A549 (cell line): Measurements from ENCODE around the gene IFT80. TPM values are rescaled to one million over a fixed set of nuclear protein-coding genes. Genes with fewer than 3 reads are reported as not detected.

ENCODE experiments used
- ATAC-seq, 2 experiments: fragments of 200-7000 bp in 1 of 2; fragments of >200 bp in 1 of 2; cut with Nextera tagmentation in 1 of 2; cut with Tn5 transposase in 1 of 2; 3 replicates each; pipeline versions ENCODE4 v1.8.0 to v1.9.1; 2018 to 2020; ENCODE audit warnings: mild to moderate bottlenecking in 1 of 2, moderate library complexity in 1 of 2
- CTCF ChIA-PET: fragments of 300-600 bp; sonication (Branson Sonifier 250); formaldehyde crosslinking; extraction: SDS; loops from one replicate; lab custom pipeline; 2021; ENCODE audit warnings: antibody characterized with exemption, inconsistent platforms; lab: Yijun Ruan, JAX
- POLR2A ChIA-PET: fragments of 350-600 bp; formaldehyde crosslinking; extraction: SDS; loops from one replicate; lab custom pipeline; 2021; ENCODE audit warnings: antibody characterized with exemption, inconsistent platforms; lab: Yijun Ruan, JAX
- DNase-seq, 2 experiments: peaks; one replicate each; pipeline versions ENCODE4 v3.0.0 to v3.0.0-alpha.2; 2011 to 2016; ENCODE audit warnings: low read depth in 1 of 2, low spot score in 1 of 2
- FAIRE-seq: peaks from 2 replicates; lab custom pipeline; 2011; peaks lifted over from hg19 to GRCh38; lab: Jason Lieb, UNC
- H3K27ac ChIP-seq, 2 experiments: fragments of >200 bp; sonication (Bioruptor Twin); formaldehyde crosslinking; 3 replicates each; pipeline ENCODE4 v1.5.1; 2016 to 2017
- H3K4me1 ChIP-seq: fragments of >200 bp; sonication (Bioruptor Twin); formaldehyde crosslinking; 3 replicates; pipeline ENCODE4 v1.6.1; 2016
- H3K4me2 ChIP-seq: fragments of >200 bp; sonication (Bioruptor Twin); formaldehyde crosslinking; 3 replicates; pipeline ENCODE4 v1.6.1; 2016
- H3K4me3 ChIP-seq: fragments of >200 bp; sonication (Bioruptor Twin); formaldehyde crosslinking; 3 replicates; pipeline ENCODE4 v1.5.1; 2016
- H3K9me3 ChIP-seq: fragments of >200 bp; sonication (Bioruptor Twin); formaldehyde crosslinking; 3 replicates; pipeline ENCODE4 v1.6.1; 2016
- BCL3 ChIP-seq: fragments of >200 bp; sonication (Bioruptor Twin); formaldehyde crosslinking; IDR thresholded peaks from 3 replicates; pipeline ENCODE4 v1.6.1; 2016
- CHD2 ChIP-seq: fragments of 150-350 bp; IDR thresholded peaks from 2 replicates; pipeline ENCODE4 v1.6.1; 2014; ENCODE audit warnings: low read length; ENCODE audit not compliant: partially characterized antibody
- EHMT2 ChIP-seq: fragments of 200-600 bp; sonication (generic); IDR thresholded peaks from 2 replicates; pipeline ENCODE4 v1.6.1; 2016; ENCODE audit warnings: antibody characterized with exemption, low read depth, mild to moderate bottlenecking, moderate library complexity
- ELK1 ChIP-seq: fragments of 150-350 bp; IDR thresholded peaks from 2 replicates; pipeline ENCODE4 v1.6.1; 2014; ENCODE audit warnings: low read depth, mild to moderate bottlenecking, low read length
- ESRRA ChIP-seq: fragments of 150-350 bp; IDR thresholded peaks from 2 replicates; pipeline ENCODE4 v1.6.1; 2014; ENCODE audit warnings: mild to moderate bottlenecking, low read length, borderline replicate concordance
- FOSL2 ChIP-seq, 2 experiments: fragments of 450-650 bp in 1 of 2; fragments of >200 bp in 1 of 2; sonication (Bioruptor Twin) in 1 of 2; formaldehyde crosslinking; IDR thresholded peaks; 2 replicates each; pipeline versions ENCODE4 v1.5.0 to v1.6.1; 2016 to 2020; ENCODE audit warnings: mild to moderate bottlenecking in 1 of 2, moderate library complexity in 1 of 2
- FOXS1 ChIP-seq: fragments of 250-450 bp; sonication (Bioruptor Pico); IDR thresholded peaks from 2 replicates; pipeline ENCODE4 v1.5.0; 2020; ENCODE audit warnings: mild to moderate bottlenecking, moderate library complexity
- GATA3 ChIP-seq: IDR thresholded peaks from 2 replicates; pipeline ENCODE4 v1.6.1; 2012; ENCODE audit warnings: borderline replicate concordance
- HDAC2 ChIP-seq: fragments of 200-600 bp; sonication (generic); IDR thresholded peaks from 2 replicates; pipeline ENCODE4 v1.6.1; 2016
- JUN ChIP-seq, 2 experiments: fragments of >200 bp; sonication (Bioruptor Twin); formaldehyde crosslinking; IDR thresholded peaks; 2 replicates in 1 of 2; 3 replicates in 1 of 2; pipeline ENCODE4 v1.6.1; 2016 to 2017
- KDM5A ChIP-seq: fragments of 200-600 bp; sonication (generic); IDR thresholded peaks from 2 replicates; pipeline ENCODE4 v1.6.1; 2016; ENCODE audit warnings: antibody characterized with exemption, mild to moderate bottlenecking
- MAX ChIP-seq: IDR thresholded peaks from 2 replicates; pipeline ENCODE4 v1.6.1; 2012
- MYC ChIP-seq: IDR thresholded peaks from 2 replicates; pipeline ENCODE4 v1.6.1; 2012; ENCODE audit warnings: mild to moderate bottlenecking, inconsistent platforms, low read length, improper control_type of control experiment, borderline replicate concordance
- NR3C1 ChIP-seq: fragments of >200 bp; sonication (Bioruptor Twin); formaldehyde crosslinking; IDR thresholded peaks from 3 replicates; pipeline ENCODE4 v1.6.1; 2017
- PHF8 ChIP-seq: fragments of 200-600 bp; sonication (generic); IDR thresholded peaks from 2 replicates; pipeline ENCODE4 v1.6.1; 2016; ENCODE audit warnings: low read depth, mild to moderate bottlenecking, antibody characterized with exemption, moderate library complexity, borderline replicate concordance
- POLR2A ChIP-seq: IDR thresholded peaks from 2 replicates; pipeline ENCODE4 v1.6.1; 2012; ENCODE audit warnings: mild to moderate bottlenecking, low read length
- REST ChIP-seq: fragments of 200-600 bp; sonication (generic); IDR thresholded peaks from 2 replicates; pipeline ENCODE4 v1.6.1; 2016; ENCODE audit warnings: antibody characterized with exemption, mild to moderate bottlenecking, moderate library complexity
- ZC3H11A ChIP-seq: fragments of 450-650 bp; IDR thresholded peaks from 2 replicates; pipeline ENCODE4 v1.6.1; 2014; ENCODE audit warnings: antibody characterized with exemption, mild to moderate bottlenecking
- ZFP36 ChIP-seq: fragments of 450-650 bp; IDR thresholded peaks from 2 replicates; pipeline ENCODE4 v1.6.1; 2014; ENCODE audit warnings: borderline replicate concordance; ENCODE audit not compliant: partially characterized antibody
- ZNF302 ChIP-seq: fragments of 250-450 bp; sonication (Bioruptor Pico); IDR thresholded peaks from 2 replicates; pipeline ENCODE4 v1.9.0; 2021; ENCODE audit warnings: inconsistent platforms, mild to moderate bottlenecking, moderate library complexity
- WGBS: methylation state at CpG from one replicate; pipeline ENCODE4 v1.1.6; 2017; ENCODE audit errors: missing lambda C conversion rate; 5-methylcytosine and 5-hydroxymethylcytosine counted together
- polyA minus RNA-seq: library from RNA; depleted of rRNA, polyadenylated mRNA; stranded (reverse); fragments of >200 nt; gene quantifications from 2 replicates; pipeline ENCODE4 v1.2.3, GENCODE V29; 2011; rRNA and poly(A)+ RNA removed
- polyA plus RNA-seq, 4 experiments: library from polyadenylated mRNA; depleted of rRNA in 3 of 4; stranded (reverse); fragments of >200 nt; fragmentation: RNase III in 1 of 4; extraction: RNeasy Plus Mini Kit Qiagen cat#74134 plus additional on column Dnase treatment in 1 of 4; gene quantifications; 2 replicates in 3 of 4; 3 replicates in 1 of 4; pipeline ENCODE4 v1.2.3, GENCODE V29; 2011 to 2017

IFT80 gene
- 28.1 and 41.8 TPM in 2 replicates for polyA plus RNA-seq (2011; rRNA removed)
- polyA plus RNA-seq (2012; cell fraction: cytosol; rRNA removed) = 5.4 and 6.3 TPM in 2 replicates
- 4.1 and 7.4 TPM in 2 replicates for polyA plus RNA-seq (2012; cell fraction: nucleus; rRNA removed)
- 28.4 to 30.7 TPM (median 30.6 TPM) in 3 replicates for polyA plus RNA-seq (2017; fragmentation: RNase III; extraction: RNeasy Plus Mini Kit Qiagen cat#74134 plus additional on column Dnase treatment)
- 7.4 and 7.6 TPM in 2 replicates for polyA minus RNA-seq

- H3K9me3 ChIP-seq = no peaks in the 10 kb centered on the region
- POLR2A ChIA-PET = interaction anchor here (0.7 to 1.4 kb wide), 2 partner anchors 11 to 50 kb away, joined by 3 to 8 read pairs; partner anchors contain the start of gene TRIM59
- ATAC-seq (peak; percentile 90 to 95), FAIRE-seq (no peak), DNase-seq (peak; percentile 90 to 96)
- peaks cover 14% of the 10 kb centered on the region for H3K4me1 ChIP-seq
- peak; percentile 94 for TF ChIP-seq CHD2
- peak; percentile 74; the same call in 1 of the 2 replicates for TF ChIP-seq KDM5A
- no peak for TF ChIP-seq FOSL2 (IDR thresholded peaks at IDR 0.05)
- TF ChIP-seq FOSL2 (CRISPR knock-in tag; IDR thresholded peaks at IDR 0.05) = no peak
- TF ChIP-seq BCL3 = 0 out of 3 replicates have a peak, but pooled peaks have one; percentile 18
- TF ChIP-seq POLR2A = peak; percentile 69
- no peak; the same call in 1 of the 2 replicates for TF ChIP-seq MYC
- TF ChIP-seq HDAC2 = peak; percentile 83; the same call in 1 of the 2 replicates
- 0 out of 2 replicates have a peak, but pooled peaks have one; percentile 21 for TF ChIP-seq GATA3
- no peak for TF ChIP-seq EHMT2
- no peak for TF ChIP-seq ESRRA
- TF ChIP-seq REST = peak; percentile 91
- TF ChIP-seq FOXS1 (CRISPR knock-in tag) = no peak
- TF ChIP-seq JUN (IDR thresholded peaks at IDR 0.05) = peak; percentile 70 to 79; a peak in 2 of 5 replicates
- TF ChIP-seq ZFP36 = no peak
- peak; percentile 57; the same call in 1 of the 2 replicates for TF ChIP-seq MAX
- no peak for TF ChIP-seq ZC3H11A
- TF ChIP-seq ZNF302 (CRISPR knock-in tag) = no peak
- TF ChIP-seq ELK1 = no peak
- no peak for TF ChIP-seq NR3C1
- peak; percentile 56 for TF ChIP-seq PHF8
- peak within 1 kb of the TSS; percentile 90 for H3K4me3 ChIP-seq
- H3K4me2 ChIP-seq = peak within 1 kb of the TSS; percentile 85
- CTCF ChIA-PET = interaction anchor here (0.7 to 1.0 kb wide), 2 partner anchors 12 to 236 kb away, joined by 3 read pairs; no protein-coding TSS in a partner anchor
- H3K27ac ChIP-seq = peak within 1 kb of the TSS; percentile 92 to 95
- 1% methylated on average over 57 of the region's 63 CpGs for WGBS
Measured at GRCh38 chr3:160399125-160400029, at the start of gene IFT80, which contains the start of gene SMC4. Gene IFT80, minus strand, starts transcription at chr3:160399225. Its CDS starts 14,625 bp downstream, at chr3:160384600. Gene SMC4, plus strand, starts transcription at chr3:160399650. Its CDS starts 1,177 bp downstream, at chr3:160400827.
